HEK293 (cell line): ENCODE results near the gene WNT6.

Experiments used
- OSR2 ChIP-seq: fragments of 450-650 bp; formaldehyde crosslinking; IDR thresholded peaks from 2 replicates; pipeline ENCODE4 v1.5.1; 2016; ENCODE audit warnings: missing biosample characterization, missing genetic modification characterization
- ZNF266 ChIP-seq: fragments of 450-650 bp; formaldehyde crosslinking; IDR thresholded peaks from 2 replicates; pipeline ENCODE4 v1.5.1; 2016; ENCODE audit warnings: missing biosample characterization, missing genetic modification characterization, low read depth

DNA sequence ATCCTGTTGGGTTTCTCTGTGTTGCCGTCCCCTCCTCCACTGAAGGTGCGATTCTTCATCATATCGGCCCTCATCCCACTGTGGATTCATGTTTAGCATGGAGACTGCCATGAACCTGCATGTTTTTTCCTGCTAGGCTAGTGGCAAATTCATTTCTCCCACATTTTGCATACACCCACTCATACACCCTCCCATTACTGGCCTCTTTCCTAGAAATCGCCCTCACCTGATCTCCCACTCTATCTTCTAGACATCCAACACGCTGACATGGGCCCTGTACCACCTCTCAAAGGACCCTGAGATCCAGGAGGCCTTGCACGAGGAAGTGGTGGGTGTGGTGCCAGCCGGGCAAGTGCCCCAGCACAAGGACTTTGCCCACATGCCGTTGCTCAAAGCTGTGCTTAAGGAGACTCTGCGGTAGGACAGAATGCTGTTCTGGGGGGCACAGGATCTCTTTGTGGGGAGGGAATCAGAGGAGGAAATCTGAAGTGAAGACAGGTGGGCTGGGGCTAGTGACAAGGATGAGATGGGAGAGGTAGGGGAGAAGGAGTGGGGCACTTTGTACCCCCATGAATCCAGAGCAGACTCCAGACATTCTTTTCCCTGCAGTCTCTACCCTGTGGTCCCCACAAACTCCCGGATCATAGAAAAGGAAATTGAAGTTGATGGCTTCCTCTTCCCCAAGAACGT lies 45.7 kb upstream of the WNT6 start:
- TF ChIP-seq ZNF266 (no peak), OSR2 (tag by site-specific recombination) (no peak)
